Neuronal stem cell (in vitro differentiated cells): ENCODE measurements around the gene CPNE1.

Experiments used
- DNase-seq: peaks from one replicate; pipeline ENCODE4 v3.0.0-alpha.2; 2013; ENCODE audit warnings: low spot score
- H2AFZ ChIP-seq: one replicate; pipeline ENCODE4 v1.6.1; 2013; ENCODE audit warnings: mild to moderate bottlenecking, low read length, inconsistent platforms
- H2AK5ac ChIP-seq: 2 replicates; pipeline ENCODE4 v1.6.1; 2013; ENCODE audit warnings: low read depth, mild to moderate bottlenecking, inconsistent platforms, low read length, moderate library complexity, mixed read lengths
- H2BK120ac ChIP-seq: 2 replicates; pipeline ENCODE4 v1.6.1; 2013; ENCODE audit warnings: low read depth, mild to moderate bottlenecking, inconsistent platforms, low read length, moderate library complexity, mixed read lengths
- H2BK12ac ChIP-seq: one replicate; pipeline ENCODE4 v1.6.1; 2013; ENCODE audit warnings: low read length, inconsistent platforms
- H2BK15ac ChIP-seq: 2 replicates; pipeline ENCODE4 v1.6.1; 2013; ENCODE audit warnings: mild to moderate bottlenecking, low read length, inconsistent platforms, mixed read lengths
- H2BK5ac ChIP-seq: one replicate; pipeline ENCODE4 v1.6.1; 2013; ENCODE audit warnings: inconsistent platforms, mild to moderate bottlenecking, low read length, moderate library complexity
- H3K14ac ChIP-seq: one replicate; pipeline ENCODE4 v1.6.1; 2013; ENCODE audit warnings: low read length, inconsistent platforms
- H3K18ac ChIP-seq: 2 replicates; pipeline ENCODE4 v1.6.1; 2013; ENCODE audit warnings: low read length, inconsistent platforms
- H3K23ac ChIP-seq: 2 replicates; pipeline ENCODE4 v1.6.1; 2013; ENCODE audit warnings: low read depth, mild to moderate bottlenecking, mixed read lengths, low read length, inconsistent platforms; ENCODE audit not compliant: poor library complexity
- H3K27ac ChIP-seq: replicated peaks from 3 replicates; pipeline ENCODE4 v1.5.1; 2013; ENCODE audit warnings: low read length, inconsistent platforms
- H3K27me3 ChIP-seq, 3 experiments: 2 replicates each; pipeline ENCODE4 v1.6.1; 2013; ENCODE audit warnings: low read length in 3 of 3, mild to moderate bottlenecking in 2 of 3, inconsistent platforms in 1 of 3, low read depth in 1 of 3, mixed read lengths in 1 of 3, moderate library complexity in 1 of 3; ENCODE audit not compliant: control insufficient read depth in 3 of 3, insufficient read depth in 3 of 3
- H3K36me3 ChIP-seq, 2 donors: replicated peaks in 1 of 2; 2 replicates each; pipeline ENCODE4 v1.6.1; 2013; ENCODE audit warnings: low read length in 2 of 2; ENCODE audit not compliant: control insufficient read depth in 2 of 2, insufficient read depth in 2 of 2
- H3K4ac ChIP-seq: 2 replicates; pipeline ENCODE4 v1.6.1; 2013; ENCODE audit warnings: inconsistent platforms, mild to moderate bottlenecking, low read length, moderate library complexity
- H3K4me1 ChIP-seq, 2 donors: 1 replicate in 1 of 2; 2 replicates in 1 of 2; pipeline ENCODE4 v1.6.1; 2013; ENCODE audit warnings: low read length in 2 of 2, low read depth in 1 of 2; ENCODE audit not compliant: control insufficient read depth in 2 of 2, insufficient read depth in 1 of 2
- H3K4me2 ChIP-seq: one replicate; pipeline ENCODE4 v1.6.1; 2013; ENCODE audit warnings: mild to moderate bottlenecking, low read length, inconsistent platforms; ENCODE audit not compliant: insufficient read depth, poor library complexity, severe bottlenecking
- H3K4me3 ChIP-seq, 2 donors: 2 replicates each; pipeline ENCODE4 v1.5.1; 2013; ENCODE audit warnings: low read length in 2 of 2, mild to moderate bottlenecking in 2 of 2, inconsistent platforms in 1 of 2, moderate library complexity in 1 of 2
- H3K79me1 ChIP-seq: one replicate; pipeline ENCODE4 v1.6.1; 2013; ENCODE audit warnings: low read depth, mild to moderate bottlenecking, inconsistent platforms, low read length, moderate library complexity
- H3K9ac ChIP-seq: one replicate; pipeline ENCODE4 v1.6.1; 2013; ENCODE audit warnings: mild to moderate bottlenecking, low read depth, low read length, inconsistent platforms; ENCODE audit not compliant: poor library complexity
- H3K9me3 ChIP-seq, 2 donors: replicated peaks in 1 of 2; 2 replicates each; pipeline versions ENCODE3 to v1.6.1; 2013; ENCODE audit warnings: low read length in 2 of 2, mild to moderate bottlenecking in 2 of 2, inconsistent platforms in 1 of 2, low read depth in 1 of 2, mixed read lengths in 1 of 2, moderate library complexity in 1 of 2; ENCODE audit not compliant: control insufficient read depth in 2 of 2, insufficient read depth in 1 of 2
- H4K8ac ChIP-seq: one replicate; pipeline ENCODE4 v1.6.1; 2013; ENCODE audit warnings: low read depth, mild to moderate bottlenecking, inconsistent platforms, low read length, moderate library complexity
- H4K91ac ChIP-seq: one replicate; pipeline ENCODE4 v1.6.1; 2013; ENCODE audit warnings: low read length, low read depth, mild to moderate bottlenecking, inconsistent platforms; ENCODE audit not compliant: poor library complexity
- WGBS, 2 donors: extraction: QIAGEN DNeasy Blood & Tissue Kit; methylation state at CpG; one replicate each; pipeline ENCODE4 v1.1.7; 2013; ENCODE audit warnings: missing lambda C conversion rate in 2 of 2, mixed read lengths in 1 of 2; ENCODE audit not compliant: insufficient read length in 2 of 2, insufficient replicate concordance in 1 of 2; ENCODE audit errors: extremely low coverage in 2 of 2; 5-methylcytosine and 5-hydroxymethylcytosine counted together

Gene CPNE1

DNA sequence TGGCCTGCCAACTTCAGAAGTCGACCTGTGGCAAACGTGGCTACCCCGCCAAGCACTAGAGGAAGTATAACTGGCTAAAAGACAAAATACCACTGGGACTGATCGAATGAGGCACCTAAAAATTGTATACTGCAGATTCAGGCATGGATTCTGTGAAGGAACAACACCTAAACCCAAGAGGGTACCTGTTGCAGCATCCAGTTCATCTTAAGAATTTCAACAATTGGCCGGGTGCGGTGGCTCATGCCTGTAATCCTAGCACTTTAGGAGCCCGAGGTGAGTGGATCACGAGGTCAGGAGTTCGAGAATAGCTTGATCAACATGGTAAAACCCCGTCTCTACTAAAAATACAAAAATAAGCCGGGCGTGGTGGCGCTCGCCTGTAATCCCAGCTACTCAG, 76.3 kb downstream of the CPNE1 start:
- Histone ChIP-seq H3K27ac (no peak overlapping the region), H3K23ac (no peak overlapping the region), H2BK15ac (no peak overlapping the region), H2AK5ac (no peak overlapping the region), H3K9me3 (no peaks in the 10 kb centered on the region), H3K4me3 (no peak overlapping the region), H3K79me1 (no peaks in the 10 kb centered on the region), H3K4me2 (no peak overlapping the region), H3K18ac (no peak overlapping the region), H4K91ac (no peak overlapping the region), H3K27me3 (no peaks in the 10 kb centered on the region), H3K14ac (no peak overlapping the region), H2AFZ (no peak overlapping the region), H3K4me1 (no peaks in the 10 kb centered on the region), H2BK5ac (no peak overlapping the region), H3K9ac (no peak overlapping the region), H2BK12ac (no peak overlapping the region), H3K4ac (no peak overlapping the region), H2BK120ac (no peak overlapping the region), H4K8ac (no peak overlapping the region), H3K36me3 (no peaks in the 10 kb centered on the region)
- WGBS, 2 donors, result no CpG with 5 or more reads among the region's 14 CpGs
- no peak for DNase-seq

DNA sequence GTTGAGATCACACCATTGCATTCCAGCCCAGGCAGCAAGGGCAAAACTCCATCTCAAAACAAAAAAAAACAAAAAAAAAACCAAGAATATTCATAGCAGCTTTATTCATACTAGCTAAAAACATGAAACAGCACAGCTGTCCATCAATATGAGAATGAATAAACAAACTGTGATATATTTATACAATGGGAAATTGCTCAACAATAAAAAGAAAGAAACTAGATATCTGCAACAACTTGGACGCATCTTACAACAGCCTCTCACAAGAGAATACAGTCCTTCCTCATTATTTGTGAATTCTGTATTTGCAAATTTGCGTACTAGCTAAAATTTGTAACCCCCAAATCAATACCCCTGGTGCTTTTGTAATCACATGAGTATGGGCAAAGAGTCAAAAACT, 77.3 kb downstream of the CPNE1 start:
- no peak overlapping the region for H3K9ac ChIP-seq
- H3K9me3 ChIP-seq, result no peaks in the 10 kb centered on the region
- no CpG with 5 or more reads among the region's 2 CpGs for WGBS, 2 donors
- peaks cover 0 to 2% (median 0%) of the 10 kb centered on the region in 3 experiments for H3K27me3 ChIP-seq
- H3K4me3 ChIP-seq, result no peak overlapping the region
- no peaks in the 10 kb centered on the region for H3K4me1 ChIP-seq
- no peak overlapping the region for H2AFZ ChIP-seq
- H3K36me3 ChIP-seq, result no peaks in the 10 kb centered on the region
- no peak overlapping the region for H2BK15ac ChIP-seq
- H3K4me2 ChIP-seq, result no peak overlapping the region
- H2BK12ac ChIP-seq, result no peak overlapping the region
- H3K18ac ChIP-seq, result no peak overlapping the region
- no peak for DNase-seq
- H4K91ac ChIP-seq, result no peak overlapping the region
- no peak overlapping the region for H2BK120ac ChIP-seq
- no peaks in the 10 kb centered on the region for H3K79me1 ChIP-seq
- H3K14ac ChIP-seq, result no peak overlapping the region
- no peak overlapping the region for H3K4ac ChIP-seq
- H2BK5ac ChIP-seq, result no peak overlapping the region
- H3K23ac ChIP-seq, result no peak overlapping the region
- no peak overlapping the region for H4K8ac ChIP-seq
- no peak overlapping the region for H3K27ac ChIP-seq
- H2AK5ac ChIP-seq, result no peak overlapping the region

DNA sequence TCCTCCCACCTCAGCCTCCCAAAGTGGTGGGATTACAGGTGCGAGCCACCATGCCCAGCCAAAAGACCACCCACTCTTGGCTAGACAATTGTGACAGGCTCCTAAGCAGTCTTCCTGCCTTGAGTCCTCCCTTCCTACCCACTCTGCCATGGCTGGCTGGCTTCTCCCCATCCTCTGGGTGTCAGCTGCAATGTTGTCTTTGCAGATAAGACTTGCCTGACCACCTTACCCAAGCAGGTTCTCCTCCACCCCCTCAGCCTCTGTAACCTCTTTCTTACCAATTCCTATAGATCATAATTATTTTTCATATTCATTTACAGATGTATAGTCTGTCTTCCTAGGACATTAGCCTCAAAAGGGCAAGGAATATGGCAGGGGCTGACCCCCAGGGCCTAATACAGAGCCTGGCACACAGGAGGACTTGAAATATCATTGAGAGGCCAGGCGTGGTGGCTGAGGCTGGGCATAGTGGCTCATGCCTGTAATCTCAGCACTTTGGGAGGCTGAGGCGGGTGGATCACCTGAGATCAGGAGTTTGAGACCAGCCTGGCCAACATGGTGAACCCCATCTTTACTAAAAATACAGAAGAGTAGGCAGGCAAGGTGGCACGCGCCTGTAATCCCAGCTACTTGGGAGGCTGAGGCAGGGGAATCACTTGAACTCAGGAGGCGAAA, 77.8 kb downstream of the CPNE1 start:
- Histone ChIP-seq H4K8ac (no peak overlapping the region), H3K4me3 (no peak overlapping the region), H2BK5ac (no peak overlapping the region), H2BK120ac (no peak overlapping the region), H3K23ac (no peak overlapping the region), H2AFZ (no peak overlapping the region), H3K9ac (no peak overlapping the region), H4K91ac (no peak overlapping the region), H2BK15ac (no peak overlapping the region), H3K27me3 (peaks cover 0 to 5% (median 0%) of the 10 kb centered on the region in 3 experiments), H2BK12ac (no peak overlapping the region), H3K4ac (no peak overlapping the region), H3K4me2 (no peak overlapping the region), H3K79me1 (no peaks in the 10 kb centered on the region), H3K27ac (no peak overlapping the region), H3K4me1 (no peaks in the 10 kb centered on the region), H3K14ac (no peak overlapping the region), H3K9me3 (no peaks in the 10 kb centered on the region), H3K18ac (no peak overlapping the region), H3K36me3 (no peaks in the 10 kb centered on the region), H2AK5ac (no peak overlapping the region)
- no peak for DNase-seq
- WGBS, 2 donors, result no CpG with 5 or more reads among the region's 6 CpGs

DNA sequence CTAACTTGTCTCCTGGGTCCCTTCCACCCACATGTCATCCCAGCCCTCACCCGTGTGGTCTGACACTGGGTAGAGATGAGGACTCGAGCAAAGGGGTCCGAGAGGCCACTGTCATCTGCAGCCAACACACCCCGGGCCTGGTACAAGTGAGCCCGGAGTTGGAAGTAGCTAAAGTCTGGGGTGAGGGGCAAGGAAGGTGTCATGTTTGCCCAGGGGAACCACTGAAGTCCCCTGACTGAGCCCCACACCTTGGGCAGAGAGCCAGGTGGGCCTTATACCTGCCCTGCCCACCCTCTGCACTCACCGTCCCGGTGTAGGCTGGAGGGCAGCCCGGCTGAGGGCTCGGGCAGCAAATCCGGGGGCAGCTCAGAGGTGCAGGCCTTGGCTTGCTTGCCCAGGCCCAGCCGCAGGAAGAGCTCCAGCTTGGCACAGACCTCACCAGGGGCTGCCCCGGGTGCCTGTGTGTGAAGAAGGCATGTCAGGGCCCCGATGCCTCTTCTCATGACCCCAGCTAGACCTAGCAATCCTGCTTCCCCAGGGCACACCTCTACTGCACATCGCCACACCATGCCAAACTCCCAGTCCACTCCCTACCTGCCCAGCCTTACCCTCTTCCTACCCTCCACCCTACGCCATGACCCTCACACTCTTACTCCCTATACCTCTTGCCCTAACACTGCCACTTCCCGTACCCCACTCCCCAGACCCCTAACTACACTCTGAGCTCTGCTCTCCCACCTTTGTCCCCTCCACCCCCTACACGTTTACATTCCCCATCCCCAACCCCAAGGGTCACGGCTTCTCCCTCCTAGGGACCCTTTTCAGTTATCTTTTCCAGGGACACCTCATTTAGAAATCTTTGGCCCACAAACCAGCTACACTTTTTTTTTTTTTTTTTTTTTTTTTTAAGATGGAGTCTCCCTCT, 80.8 kb downstream of the CPNE1 start:
- Histone ChIP-seq H3K9me3 (no peaks in the 10 kb centered on the region), H3K27ac (no peak overlapping the region), H2BK15ac (no peak overlapping the region), H3K4me3 (no peak overlapping the region), H3K14ac (no peak overlapping the region), H3K18ac (no peak overlapping the region), H3K36me3 (no peaks in the 10 kb centered on the region), H3K4me1 (no peaks in the 10 kb centered on the region), H3K27me3 (peaks cover 0 to 5% (median 0%) of the 10 kb centered on the region in 3 experiments), H2AK5ac (no peak overlapping the region), H2BK120ac (no peak overlapping the region), H2BK5ac (no peak overlapping the region), H3K23ac (no peak overlapping the region), H2BK12ac (peak overlapping the region; percentile 84), H4K91ac (no peak overlapping the region), H3K9ac (no peak overlapping the region), H4K8ac (no peak overlapping the region), H2AFZ (no peak overlapping the region), H3K4me2 (no peak overlapping the region), H3K4ac (no peak overlapping the region), H3K79me1 (no peaks in the 10 kb centered on the region)
- no CpG with 5 or more reads among the region's 18 CpGs for WGBS, 2 donors
- no peak for DNase-seq
